Hypothalamus (tissue), 51 donors: Measurements from ENCODE around the gene RAD18.

ENCODE experiments used
- DNase-seq, 51 donors: peaks; one replicate each; lab custom pipeline; 2025; lab: John Stamatoyannopoulos, UW

Gene RAD18

DNA sequence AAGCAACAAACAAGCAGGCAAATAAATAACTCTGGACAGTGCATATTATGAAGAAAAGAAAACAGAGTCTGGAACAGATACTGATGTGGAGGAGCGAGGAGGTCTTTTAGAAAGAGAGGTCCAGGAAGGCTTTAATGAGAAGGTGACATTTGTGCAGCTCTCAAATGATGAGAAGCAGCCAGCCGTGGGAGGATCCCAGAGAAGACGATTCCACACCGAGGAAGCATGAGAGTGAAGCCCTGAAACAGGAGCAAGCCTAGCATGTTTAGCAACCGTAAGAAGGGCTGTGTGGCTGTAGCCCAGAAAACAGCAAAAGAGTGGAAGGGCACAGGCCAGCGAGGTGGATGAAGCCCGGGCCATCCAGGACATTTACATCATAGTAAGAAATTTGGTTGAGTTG is 93.1 kb downstream of the RAD18 start:
- DNase-seq = no peak

DNA sequence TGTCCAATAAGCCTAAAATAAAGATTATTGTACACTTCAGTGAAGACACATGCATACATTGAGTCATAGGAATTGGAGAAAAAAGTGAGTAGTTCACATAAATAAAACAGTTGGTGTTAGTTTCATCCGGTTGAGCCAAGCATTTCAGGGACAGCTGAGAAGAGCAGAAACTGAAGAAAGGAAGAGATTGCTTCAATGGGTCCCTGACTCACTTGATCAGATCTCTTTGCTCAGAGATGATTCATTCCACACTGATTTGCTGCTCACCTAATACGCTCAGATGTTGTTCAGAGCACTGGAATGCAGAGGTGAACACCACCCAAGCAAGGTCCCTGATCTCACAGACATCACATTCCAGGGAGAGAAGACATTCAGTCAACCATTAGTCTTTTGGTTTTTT is 93.7 kb downstream of the RAD18 start:
- no peak for DNase-seq

DNA sequence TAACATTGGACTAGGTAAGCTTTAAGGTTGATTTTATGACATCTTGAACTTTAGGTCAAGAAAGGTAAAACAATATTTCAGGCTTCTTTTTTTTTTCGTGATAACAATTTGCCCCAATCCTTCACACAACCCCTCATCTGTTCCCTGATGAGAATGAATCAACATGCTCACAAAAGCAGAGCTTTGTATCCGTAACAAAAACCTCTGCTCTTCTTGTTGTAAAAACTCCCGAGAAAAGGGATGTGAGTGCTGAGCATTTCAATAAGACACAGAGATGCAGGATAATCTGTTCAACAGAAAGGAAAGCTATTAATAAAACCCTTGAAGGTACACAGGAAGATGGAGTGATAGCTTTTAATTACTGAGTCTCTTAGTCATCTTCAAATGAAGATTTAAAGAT is 94.3 kb downstream of the RAD18 start:
- DNase-seq = peak in 1 of 51 donors; percentile 19

DNA sequence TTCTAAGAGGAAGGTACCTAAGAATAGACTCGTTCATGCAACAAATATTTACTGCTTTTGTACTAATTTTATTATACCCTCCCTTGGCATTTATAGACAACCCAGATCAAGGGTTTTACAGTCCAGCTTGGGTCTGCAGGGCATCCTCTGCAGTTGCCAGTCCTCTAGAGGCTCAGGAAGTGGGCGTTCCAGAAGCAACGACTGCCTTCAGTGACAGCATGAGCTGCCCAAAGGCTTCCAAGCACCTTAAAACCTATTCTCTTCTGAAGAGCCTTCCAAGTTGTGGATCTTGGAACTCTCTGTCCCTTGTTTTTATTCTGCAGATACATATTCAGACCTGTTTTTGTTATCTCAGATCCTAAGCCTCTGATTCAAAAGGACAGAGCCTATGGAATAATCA is 95.6 kb downstream of the RAD18 start:
- no peak for DNase-seq

DNA sequence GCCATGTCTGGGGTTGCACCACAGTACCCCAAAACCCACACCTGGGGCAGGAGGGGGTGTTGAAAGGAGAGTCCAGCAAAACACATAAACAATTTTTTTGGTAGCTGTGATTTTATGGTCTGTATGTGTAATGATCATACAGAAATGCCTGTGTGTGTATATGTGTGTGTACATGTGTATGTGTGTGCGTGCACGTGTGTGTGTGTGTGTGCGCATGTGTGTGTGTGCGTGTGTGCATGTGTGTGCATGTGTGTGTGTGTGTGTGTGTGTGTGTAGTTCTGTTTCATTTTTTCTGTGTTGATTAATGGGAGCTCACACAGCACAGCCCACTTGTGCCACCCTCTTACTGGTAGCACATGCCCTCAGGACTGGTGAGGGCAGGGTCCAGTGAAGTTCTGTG is 97.6 kb downstream of the RAD18 start:
- no peak for DNase-seq

DNA sequence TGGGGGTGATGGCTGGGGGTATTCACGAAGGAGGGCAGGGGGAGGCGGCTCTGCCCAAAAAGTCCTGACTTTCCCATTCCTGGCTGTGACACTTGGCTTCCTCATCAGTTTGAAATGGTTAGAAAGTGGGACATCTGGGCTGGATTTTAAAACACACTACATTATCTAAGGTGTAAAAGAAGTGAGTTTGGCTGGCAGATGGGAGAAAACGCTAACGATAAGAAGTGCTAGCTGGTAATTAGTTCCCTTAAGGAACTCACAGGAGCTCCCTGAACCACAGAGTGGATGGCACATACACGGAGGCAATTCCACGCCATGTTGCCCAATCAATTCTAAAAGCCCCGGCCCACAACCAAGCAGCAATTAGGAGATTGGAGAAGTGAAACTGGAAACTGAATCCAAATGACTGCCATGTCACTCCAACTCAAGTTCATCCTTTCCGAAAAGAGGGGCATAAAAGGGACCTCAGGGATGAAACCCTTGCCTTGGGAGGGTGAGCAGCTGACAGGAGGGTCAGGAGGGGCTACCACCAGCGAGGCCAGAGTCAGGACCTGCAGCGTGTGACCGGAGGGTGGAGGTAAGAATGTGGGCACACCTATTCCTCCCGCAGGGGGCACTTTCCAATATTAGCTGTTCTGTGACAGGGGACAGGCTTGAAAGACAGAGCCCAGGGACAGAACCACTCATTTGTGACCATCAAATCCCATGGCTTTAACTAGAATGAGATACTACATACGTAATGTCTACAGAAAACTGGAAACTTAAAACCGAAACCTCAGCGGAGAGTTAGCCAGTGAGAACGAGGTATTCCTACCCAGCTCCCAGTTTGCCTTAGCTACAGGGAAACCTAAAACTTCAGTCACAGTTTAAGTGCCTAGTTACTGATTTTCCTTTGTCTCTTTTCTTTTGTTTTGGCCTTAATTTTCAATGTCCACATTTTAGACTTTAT is 98.6 kb downstream of the RAD18 start:
- DNase-seq = no peak

DNA sequence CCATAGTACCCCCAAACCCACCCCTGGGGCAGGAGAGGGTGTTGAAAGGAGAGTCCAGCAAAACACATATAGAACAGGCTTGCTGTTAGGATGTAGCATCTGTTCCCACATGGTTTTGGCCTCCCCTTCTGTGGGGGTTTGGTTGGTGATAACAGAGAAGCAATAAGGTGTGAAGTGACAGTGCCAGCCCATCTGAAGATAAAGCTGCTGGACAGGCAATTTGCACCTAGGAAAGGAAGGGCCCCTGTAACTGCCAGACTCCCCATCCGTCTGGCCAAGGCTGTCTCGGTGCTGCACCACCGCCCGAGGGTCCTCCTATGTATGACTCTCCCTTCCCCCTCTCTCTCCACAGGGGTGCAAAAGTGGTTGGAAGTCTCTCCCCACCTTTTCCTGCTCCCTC is 99.4 kb downstream of the RAD18 start:
- no peak for DNase-seq

DNA sequence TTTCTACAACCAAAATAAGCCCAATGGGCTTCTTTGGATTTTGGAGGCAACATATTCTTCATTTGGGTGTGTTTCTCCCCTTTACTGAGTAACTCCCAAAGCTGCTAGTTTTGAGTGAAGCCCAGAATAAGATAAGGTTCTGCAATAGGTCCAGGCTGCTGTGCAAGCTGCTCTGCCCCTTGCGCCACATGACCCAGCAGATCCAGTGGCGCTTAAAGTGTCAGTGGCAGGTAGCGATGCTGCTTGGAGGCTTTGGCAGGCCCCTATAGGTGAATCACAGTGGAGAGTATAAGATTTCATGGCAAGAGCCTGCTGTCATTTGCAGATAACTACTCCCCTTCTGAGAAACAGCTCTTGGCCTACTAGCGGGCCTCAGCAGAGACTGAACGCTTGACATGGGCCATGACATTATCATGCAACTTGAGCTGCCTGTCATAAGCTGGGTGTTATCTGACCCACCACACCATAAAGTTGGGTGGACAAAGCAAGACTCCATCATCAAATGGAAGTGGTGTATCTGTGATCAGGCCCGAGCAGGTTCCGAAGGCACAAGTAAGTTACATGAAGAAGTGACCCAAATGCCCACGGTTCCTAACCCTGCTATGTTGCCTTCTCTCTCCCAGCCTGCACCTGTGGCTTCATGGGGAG is 105.4 kb downstream of the RAD18 start:
- DNase-seq = no peak

DNA sequence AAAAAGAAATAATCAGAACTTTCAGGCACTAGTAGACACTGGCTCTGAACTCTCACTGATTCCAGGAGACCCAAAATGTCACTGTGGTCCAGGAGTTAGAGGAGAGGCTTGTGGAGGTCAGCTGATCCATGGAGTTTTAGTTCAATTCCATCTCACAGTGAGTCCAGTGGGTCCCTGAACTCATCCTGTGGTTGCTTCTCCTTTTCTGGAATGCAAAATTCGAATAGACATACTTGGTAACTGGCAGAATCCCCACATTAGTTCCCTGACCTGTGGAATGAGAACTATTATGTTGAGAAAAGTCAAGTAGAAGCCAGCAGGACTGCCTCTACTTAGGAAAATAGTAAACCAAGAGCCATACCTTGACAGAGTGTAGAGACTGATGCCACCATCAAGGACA is 106.6 kb downstream of the RAD18 start:
- no peak for DNase-seq

DNA sequence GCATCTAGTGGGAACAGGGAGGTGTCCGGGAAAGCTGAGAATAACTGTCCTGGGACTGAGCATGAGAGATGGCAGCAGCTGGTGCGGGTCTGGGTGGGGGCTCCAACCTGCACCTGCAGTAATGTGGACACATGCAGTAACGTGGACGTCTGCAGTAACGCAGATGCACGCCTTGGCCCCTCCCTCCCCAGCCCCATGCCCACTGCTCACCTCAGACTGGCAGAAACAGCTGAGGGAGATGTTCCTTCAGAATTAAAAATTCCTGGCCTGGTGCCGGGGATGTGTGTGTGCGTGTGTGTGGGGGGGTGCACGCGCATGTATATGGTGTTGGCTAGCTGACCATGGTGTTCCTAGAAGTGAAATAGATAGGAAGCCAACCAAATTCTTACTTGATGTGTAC is 107.2 kb downstream of the RAD18 start:
- no peak for DNase-seq

DNA sequence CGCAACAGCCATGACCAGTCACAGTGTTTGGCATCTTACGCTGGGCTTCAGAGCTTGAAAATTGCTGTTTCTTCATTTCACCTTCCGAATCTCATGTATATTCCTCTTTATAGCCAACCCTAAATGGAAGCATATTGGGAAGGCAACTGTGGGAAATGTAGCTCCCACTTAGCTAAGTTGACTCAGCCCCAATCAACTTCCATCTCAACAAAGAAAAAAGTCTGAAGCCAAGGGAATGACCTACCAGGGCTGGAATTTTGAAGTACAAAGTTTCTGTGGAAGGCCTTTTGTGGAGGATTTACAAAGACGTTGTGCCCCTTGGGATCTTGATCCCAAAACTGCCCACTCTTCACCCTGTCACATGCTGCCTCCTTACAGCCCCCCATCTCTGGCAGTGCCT is 108.6 kb downstream of the RAD18 start:
- DNase-seq = no peak

DNA sequence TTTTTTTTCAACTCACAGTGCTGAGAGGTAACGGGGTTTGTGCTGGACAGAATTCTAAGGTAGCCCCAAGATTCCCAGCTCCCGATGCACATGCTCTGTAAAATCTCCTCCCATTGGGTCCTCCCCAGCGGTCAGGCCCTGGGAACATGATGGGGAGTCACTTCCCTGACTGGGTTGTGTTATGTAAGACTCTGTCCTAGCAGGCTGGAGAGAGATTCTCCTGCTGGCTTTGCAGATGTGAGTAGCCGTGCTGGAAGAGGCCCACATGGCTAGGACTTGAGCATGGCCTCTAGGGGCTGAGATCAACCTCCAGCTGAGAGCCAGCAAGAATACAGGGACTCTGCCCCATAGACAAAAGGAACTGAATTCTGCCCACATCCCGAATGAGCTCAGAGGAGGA is 110.2 kb downstream of the RAD18 start:
- no peak for DNase-seq

DNA sequence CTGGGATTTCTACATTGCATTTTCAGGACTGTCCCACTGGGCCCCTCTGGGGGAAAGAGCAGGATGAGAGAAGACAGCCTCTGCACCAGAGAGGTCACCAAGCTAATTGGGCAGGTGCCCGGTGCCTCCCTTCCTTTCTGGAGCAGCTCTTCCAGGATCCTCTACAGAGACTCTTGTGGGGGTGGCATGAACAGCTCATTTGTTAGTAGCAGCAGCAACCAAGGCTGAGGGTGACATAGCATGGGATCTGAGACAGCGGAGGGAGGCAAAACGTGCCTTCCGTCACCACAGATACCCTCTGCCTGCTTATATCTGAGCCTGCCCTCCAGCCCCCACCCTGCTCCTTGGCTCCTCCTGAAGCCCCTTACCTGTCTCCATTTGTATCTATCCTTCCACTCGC is 110.8 kb downstream of the RAD18 start:
- no peak for DNase-seq

DNA sequence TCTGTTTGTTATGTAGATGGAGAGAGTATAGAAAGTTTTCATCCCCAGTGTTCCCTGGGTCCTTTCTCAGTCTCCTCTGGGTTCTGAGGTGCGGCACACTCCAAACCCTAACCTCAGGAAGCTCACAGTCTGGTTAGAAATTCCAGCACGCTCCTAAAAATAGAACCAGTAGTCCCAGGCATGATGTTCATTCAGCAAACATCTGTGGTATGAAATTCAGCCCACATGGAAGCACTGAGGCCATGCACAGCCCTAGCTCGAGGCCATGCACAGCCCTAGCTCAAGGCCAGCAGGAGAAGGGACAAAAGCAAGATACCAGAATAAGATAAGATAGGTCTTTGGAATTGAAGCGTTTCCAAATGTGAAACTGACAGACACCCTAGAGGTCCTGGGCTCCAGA is 111.6 kb downstream of the RAD18 start:
- no peak for DNase-seq

DNA sequence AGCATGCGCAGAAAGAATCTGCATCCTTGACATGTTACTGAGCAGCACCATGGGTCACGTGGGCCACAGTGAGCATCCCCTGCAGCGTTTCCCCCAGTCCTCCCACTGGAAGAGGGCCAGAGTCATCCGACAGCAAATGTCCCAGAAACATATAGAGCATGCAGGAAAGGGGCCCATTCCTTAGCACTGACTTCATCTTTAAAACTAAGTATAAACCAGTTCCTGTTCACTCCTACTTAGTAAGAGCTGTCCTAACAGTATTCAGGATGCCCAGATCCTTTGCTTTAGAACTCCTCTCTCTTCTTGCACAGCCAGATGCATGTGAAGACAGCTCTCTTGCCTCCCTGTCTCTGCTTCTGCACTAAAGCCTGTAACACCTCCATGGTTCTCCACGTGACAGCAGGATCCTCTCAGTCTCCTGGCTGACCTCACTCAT is 114.6 kb downstream of the RAD18 start:
- no peak for DNase-seq

DNA sequence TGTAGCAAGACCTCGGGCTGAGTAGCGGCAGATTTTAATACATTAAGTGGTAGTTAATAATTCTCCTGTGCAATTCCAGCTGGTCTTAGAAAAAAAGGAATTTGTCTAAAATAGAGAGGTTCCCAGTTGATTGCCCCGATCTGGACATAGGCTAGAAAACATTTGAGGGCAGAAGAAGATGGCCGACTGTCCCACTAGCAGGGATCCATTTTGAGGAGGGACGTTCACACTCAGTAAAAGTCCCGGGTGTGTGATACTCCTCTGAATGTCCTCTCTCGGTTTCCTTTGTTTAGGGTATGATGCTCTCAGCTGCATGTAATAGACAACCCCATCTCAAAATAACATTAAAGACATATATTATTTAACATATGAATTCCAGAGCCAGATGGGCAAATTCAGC is 116.0 kb downstream of the RAD18 start:
- DNase-seq = no peak

DNA sequence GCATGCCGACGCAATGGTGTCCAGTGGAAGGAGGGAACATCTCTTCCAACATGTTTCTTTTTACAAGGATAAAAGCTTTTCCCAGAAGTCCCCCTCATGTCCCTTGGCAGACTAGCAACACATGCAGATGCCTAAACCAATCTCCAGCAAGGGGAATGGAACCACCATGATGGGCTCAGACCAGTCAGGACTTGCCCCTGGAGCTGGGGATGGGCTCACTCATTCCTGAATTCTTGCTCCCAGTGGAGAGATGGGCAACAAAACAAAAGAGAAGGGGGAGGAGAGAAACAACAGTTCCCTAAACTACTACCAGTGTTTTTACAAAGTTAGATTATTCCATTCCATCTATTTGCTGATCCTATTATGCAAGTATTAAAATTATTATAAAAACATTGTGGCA is 117.1 kb downstream of the RAD18 start:
- no peak for DNase-seq

DNA sequence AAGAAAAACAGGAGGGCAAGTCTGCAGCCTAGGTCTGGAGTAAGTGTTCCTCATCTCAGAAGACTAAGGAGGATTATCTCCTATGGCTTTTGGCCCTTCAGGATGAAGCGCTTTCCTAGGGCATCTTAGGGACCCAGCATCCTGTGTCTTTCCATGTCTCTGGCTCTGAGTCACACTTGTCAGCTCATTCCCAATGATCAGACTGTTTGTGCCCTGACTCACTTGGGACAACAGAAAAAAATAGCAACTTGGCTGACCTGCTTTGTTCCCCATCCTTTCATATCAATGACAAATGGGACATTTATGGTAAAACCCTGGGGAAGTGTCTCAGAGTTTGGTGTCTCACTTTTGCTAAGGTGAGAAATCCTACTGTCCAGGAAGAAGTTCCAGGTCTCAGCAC is 117.6 kb downstream of the RAD18 start:
- DNase-seq = no peak

DNA sequence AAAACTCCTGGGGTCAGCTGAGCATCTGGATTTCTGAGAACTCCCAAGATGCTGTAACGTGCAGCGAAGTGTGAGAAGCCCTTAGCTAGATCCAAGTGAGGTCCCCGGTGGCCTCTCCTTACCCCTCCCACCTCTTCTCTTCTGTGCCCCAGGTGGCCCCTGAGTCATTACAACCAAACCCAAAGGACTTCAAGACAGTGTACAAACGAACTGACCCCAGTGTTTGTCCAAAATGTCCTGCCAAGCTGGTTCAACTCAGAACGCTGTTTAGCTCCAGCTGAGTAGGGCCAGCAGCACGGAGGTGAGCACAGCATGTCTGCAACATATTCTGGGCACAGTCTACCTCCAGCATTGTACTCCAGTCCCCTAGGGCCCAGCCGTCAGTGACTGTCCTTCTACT is 119.9 kb downstream of the RAD18 start:
- no peak for DNase-seq

DNA sequence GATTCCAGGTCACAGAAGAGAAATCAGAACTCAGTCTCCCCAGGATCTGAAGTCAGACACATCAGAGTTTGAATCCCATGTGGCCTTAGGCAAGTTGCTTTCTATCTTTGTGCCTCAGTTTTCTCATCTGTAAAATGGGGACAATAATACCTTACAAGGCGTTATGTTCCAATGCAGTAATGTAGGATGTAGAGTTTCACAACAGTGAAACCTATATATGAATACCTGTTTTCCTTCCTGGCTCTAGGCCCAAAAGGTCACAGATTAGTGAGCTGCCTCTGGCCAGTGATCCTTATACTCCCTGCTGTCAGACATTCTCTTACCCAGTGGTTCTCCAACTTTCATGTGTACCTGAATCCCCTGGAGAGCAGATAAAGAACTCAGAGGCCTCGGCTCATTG is 121.0 kb downstream of the RAD18 start:
- DNase-seq = no peak

DNA sequence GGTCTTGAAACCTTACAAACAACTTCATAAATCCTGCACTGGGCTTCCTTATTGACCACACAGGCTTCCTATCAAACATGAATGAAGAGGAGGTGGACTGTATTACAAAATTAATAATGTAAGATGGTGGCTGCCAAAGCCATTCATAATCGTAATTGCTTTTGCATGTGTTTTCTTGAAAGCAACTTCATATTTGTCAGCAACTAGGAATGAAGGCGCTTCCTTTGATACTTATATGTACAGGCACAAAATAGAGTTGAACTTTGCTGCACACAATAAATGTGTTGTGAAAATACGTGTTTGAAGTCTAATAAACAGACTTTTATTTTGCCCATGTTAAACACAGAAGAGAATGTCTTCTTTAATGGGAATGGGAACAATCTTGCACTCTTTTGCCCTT is 121.8 kb downstream of the RAD18 start:
- DNase-seq = no peak

DNA sequence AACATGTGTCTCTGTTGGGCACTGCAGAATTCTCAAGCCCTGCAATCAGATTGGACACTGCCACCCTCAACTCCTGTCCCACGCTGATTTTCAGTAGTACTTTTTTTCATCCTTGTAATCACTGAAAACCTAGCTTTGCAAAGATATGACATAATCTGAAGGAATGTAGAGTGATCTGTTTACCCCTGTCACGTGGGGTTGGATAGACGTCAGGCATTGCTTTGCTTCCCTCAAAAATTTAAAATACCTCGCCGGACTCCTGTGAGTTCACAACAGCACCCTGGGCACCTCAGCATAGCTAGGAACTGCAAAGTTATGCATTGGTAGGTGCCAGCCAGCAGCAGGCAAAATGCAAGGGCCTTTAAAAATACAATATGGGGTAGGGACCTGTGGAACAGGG is 122.7 kb downstream of the RAD18 start:
- DNase-seq = no peak
